Subcutaneous abdominal adipose tissue (tissue), 5 donors: Measurements from ENCODE around the gene FOXD4L6.
"Not testable (repeated sequence)": the region's sequence is repeated elsewhere in the genome, so short reads cannot be mapped to it uniquely, and the experiment has no call there.

Experiments
- H3K27ac ChIP-seq: one replicate; pipeline ENCODE4 v1.7.0; 2013; ENCODE audit warnings: low read depth, mild to moderate bottlenecking, inconsistent platforms, low read length, moderate library complexity
- H3K27me3 ChIP-seq, 5 donors: one replicate each; pipeline ENCODE4 v1.7.0; 2013; ENCODE audit warnings: low read length in 5 of 5, inconsistent platforms in 1 of 5; ENCODE audit not compliant: control insufficient read depth in 5 of 5, insufficient read depth in 4 of 5
- H3K36me3 ChIP-seq, 5 donors: one replicate each; pipeline ENCODE4 v1.7.0; 2013; ENCODE audit warnings: low read length in 5 of 5; ENCODE audit not compliant: control insufficient read depth in 5 of 5, insufficient read depth in 5 of 5
- H3K4me1 ChIP-seq, 5 donors: one replicate each; pipeline ENCODE4 v1.7.0; 2013; ENCODE audit warnings: low read length in 5 of 5, mild to moderate bottlenecking in 3 of 5, moderate library complexity in 1 of 5; ENCODE audit not compliant: control insufficient read depth in 5 of 5, insufficient read depth in 5 of 5
- H3K4me3 ChIP-seq, 5 donors: one replicate each; pipeline ENCODE4 v1.7.0; 2013; ENCODE audit warnings: low read length in 5 of 5, low read depth in 1 of 5
- H3K9ac ChIP-seq, 5 donors: one replicate each; pipeline ENCODE4 v1.7.0; 2013; ENCODE audit warnings: low read length in 5 of 5, mild to moderate bottlenecking in 4 of 5, moderate library complexity in 3 of 5
- H3K9me3 ChIP-seq, 5 donors: one replicate each; pipeline ENCODE4 v1.7.0; 2013; ENCODE audit warnings: low read length in 5 of 5; ENCODE audit not compliant: control insufficient read depth in 5 of 5
- donor health status: healthy.
- donor health status: healthy.
- donor health status: healthy.
- donor health status: healthy.
- donor health status: healthy.

Gene FOXD4L6

DNA sequence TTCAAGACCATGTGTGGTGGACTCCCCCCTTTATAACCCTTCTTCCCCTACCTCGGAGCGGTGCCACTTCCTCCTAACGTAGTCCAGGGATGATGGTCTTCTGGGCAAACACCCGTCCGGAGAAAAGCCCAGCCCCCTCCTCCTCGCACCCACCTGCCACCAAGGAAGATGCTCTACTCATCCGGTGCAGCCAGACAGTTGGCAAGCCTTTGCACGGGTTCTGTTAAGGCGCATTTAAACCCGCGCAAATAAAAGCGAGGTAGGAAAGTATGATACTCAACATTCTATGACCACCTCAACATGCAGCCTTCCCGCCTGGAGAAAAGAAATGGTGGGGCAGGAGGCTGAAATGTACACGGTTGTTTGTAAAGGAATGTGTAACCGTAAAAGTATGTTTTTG, at the start of gene FOXD4L6:
Gene FOXD4L6 (minus strand): TSS at position 101 of the 400 bp plus-strand sequence. CDS start 298 bp downstream, outside the sequence.
- not testable (repeated sequence) for H3K9ac ChIP-seq, H3K4me3 ChIP-seq, H3K36me3 ChIP-seq, H3K9me3 ChIP-seq, H3K4me1 ChIP-seq, H3K27me3 ChIP-seq, H3K27ac ChIP-seq

DNA sequence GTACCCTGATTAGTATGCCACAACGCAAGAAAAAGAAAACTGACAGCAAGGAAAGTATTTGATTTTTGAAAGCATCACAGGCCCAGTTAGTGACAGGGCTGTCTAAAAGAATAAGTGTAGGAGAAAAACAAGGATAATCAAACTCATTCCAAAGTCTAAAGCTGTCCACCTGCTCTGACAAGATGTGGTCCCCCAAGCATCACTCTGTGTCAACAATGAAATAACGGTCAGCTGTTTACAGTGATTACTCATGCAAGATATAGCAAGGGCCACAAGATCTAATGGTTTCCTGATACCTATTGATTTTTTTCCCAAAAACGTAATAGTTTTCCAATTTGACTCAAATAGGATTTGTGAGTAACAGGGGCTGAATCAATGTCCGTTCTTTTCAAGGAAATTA, 46.5 kb upstream of the FOXD4L6 start:
- H3K27ac ChIP-seq, H3K9ac ChIP-seq, H3K36me3 ChIP-seq, H3K9me3 ChIP-seq, H3K4me3 ChIP-seq, H3K27me3 ChIP-seq, H3K4me1 ChIP-seq: not testable (repeated sequence)

DNA sequence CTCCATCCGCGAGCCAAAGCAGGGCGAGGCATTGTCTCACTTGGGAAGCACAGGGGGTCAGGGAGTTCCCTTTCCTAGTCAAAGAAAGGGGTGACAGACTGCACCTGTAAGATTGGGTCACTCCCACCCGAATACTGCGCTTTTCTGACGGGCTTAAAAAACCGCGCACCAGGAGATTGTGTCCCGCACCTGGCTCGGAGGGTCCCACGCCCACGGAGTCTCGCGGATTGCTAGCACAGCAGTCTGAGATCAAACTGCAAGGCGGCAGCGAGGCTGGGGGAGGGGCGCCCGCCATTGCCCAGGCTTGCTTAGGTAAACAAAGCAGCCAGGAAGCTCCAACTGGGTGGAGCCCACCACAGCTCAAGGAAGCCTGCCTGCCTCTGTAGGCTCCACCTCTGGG, 21.6 kb upstream of the FOXD4L6 start:
- H3K4me3 ChIP-seq, H3K9ac ChIP-seq, H3K27me3 ChIP-seq, H3K36me3 ChIP-seq, H3K4me1 ChIP-seq, H3K9me3 ChIP-seq, H3K27ac ChIP-seq: not testable (repeated sequence)

DNA sequence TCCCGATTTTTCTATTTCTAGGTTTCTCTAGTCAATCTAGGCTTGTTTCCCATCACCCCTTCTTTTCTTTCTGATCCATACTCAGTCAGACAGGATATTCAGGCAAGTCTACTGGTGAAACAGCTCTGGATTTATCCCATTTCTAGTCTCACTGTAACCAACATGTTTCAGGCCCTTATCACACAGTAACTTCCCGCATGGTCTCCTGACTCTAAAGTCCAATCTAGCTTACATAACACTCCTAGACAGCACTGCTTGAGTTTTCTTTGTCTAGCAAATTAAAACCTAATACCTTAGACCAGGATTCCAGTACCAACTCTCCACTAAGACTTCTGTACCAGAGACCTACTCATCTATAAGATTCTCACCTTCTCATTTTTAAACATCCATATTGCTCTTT, 13.4 kb upstream of the FOXD4L6 start:
- not testable (repeated sequence) for H3K36me3 ChIP-seq, H3K27ac ChIP-seq, H3K4me1 ChIP-seq, H3K4me3 ChIP-seq, H3K9me3 ChIP-seq, H3K27me3 ChIP-seq, H3K9ac ChIP-seq

DNA sequence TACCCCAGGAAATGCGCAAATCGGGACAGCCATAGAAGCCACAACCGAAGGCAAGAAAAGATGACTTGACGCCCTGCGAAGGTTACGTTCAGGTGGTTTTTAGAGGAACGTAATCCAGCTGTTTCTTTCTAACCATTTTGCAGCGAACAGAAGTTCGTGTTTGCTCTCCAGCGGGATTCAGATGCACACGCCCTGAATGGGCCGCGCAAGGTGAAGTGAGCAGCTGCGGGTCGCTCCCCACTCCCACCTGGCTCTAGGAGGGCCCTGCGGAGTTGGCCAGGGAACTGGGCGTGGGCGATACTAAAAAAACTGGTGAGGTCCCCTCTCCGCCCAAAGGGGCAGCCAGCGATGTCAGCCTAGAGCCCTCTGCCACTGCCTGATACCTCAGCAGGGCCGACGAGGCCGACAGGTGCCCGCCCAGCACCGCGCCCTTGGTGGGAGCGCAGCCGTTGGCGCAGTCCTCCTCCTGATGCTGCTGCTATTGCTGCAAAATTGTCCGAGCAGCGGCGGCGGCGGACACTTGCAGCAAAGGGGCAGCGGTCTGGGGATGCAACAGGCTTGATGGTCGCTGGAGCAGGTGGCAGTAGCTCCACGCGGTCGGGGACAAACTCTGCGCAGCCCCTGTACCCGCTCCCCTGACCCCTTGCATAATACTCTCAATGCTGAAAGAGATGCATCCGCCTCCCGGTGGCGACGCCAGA, 1.6 kb downstream of the FOXD4L6 start:
- not testable (repeated sequence) for H3K4me1 ChIP-seq, H3K27me3 ChIP-seq, H3K27ac ChIP-seq, H3K9me3 ChIP-seq, H3K9ac ChIP-seq, H3K36me3 ChIP-seq, H3K4me3 ChIP-seq

DNA sequence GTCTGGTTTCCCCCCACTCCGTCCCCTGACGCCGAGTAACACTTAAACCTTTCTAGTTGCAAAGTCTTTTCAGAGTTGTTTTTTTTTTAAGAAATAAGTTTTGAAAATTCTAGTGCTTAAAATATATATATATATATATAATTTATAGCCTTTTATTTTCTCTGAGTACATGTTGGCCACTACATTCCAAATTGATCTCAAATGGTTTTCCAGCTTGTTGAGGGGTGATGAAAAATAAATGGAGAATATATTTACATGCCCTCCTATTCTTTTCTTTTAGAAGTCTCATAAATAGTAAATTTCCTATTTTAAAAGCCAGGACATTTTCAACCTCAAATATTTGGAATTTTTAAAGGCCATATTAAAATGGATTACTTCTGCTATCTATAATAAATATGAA, 2.5 kb downstream of the FOXD4L6 start:
- H3K36me3 ChIP-seq, H3K9ac ChIP-seq, H3K27me3 ChIP-seq, H3K9me3 ChIP-seq, H3K4me3 ChIP-seq, H3K27ac ChIP-seq, H3K4me1 ChIP-seq: not testable (repeated sequence)

DNA sequence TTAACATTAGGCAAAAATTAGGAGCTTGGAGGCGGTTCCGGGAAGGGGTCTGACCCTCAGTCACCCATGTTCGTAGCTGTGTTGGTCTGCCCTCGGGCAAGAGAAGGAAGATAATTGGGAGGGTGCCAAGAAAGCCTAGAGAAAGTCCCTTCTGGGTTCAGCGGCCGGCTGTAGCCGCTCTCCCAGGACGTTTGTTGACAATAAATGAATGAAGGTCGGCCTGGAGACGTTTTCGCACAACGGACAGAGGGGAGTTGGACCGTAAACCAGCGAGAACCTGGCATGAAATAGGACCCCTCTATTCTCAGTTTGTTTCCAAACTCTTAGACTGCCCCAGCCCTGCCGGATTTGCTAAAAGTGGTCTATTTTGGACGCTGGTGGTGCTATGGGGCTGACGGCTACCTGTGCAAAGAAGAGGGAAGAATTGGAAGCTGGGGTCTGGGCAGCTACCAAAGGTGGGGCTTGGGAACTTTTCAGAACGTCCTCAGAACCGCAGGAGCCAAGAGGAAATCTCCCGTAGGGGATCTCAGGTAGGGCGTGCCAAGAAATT, 3.3 kb downstream of the FOXD4L6 start:
- H3K9me3 ChIP-seq, H3K9ac ChIP-seq, H3K27ac ChIP-seq, H3K4me1 ChIP-seq, H3K36me3 ChIP-seq, H3K4me3 ChIP-seq, H3K27me3 ChIP-seq: not testable (repeated sequence)

DNA sequence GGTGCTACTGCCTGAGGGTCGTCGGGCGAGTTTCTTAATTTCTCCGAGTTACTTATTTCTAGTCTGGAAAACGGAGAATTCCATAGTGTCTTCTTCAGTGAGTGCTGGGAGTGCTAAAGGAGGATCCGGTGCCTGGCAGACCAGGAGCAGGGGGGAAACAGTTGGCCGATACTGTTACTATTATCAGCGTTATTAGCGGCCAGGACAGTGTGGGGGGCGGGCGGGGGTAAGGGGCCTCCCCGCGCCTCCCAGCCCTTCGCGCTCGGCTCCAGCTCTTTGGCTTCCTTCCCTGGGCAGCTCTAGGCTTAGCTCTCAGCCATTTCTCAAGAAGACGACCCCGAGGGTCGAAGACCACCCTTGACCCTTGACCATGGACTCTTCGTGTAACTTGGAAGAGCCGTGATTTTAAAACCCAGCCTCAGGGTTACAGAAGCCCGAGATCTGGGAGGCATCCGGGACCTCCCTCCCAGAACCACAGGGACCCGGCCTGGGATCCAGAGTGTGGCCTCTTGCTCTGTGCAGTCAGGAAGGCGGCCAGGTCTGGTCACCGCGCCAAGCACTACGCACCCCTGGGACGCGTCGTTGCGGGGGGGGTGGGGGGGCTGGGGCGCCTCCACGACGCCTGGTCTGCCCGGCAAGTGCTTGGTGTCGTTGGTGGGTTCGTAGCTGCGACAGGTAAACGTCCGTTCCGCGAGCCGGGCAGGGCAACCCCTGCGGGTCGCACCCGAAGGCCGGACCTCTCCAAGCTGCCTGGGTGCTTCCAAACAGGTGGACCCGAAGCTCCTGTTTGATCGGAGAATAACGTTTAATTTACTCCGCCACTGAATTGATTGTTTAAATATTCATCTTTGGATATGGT, 4.0 kb downstream of the FOXD4L6 start:
- H3K9ac ChIP-seq, H3K4me1 ChIP-seq, H3K36me3 ChIP-seq, H3K27ac ChIP-seq, H3K27me3 ChIP-seq, H3K9me3 ChIP-seq, H3K4me3 ChIP-seq: not testable (repeated sequence)

DNA sequence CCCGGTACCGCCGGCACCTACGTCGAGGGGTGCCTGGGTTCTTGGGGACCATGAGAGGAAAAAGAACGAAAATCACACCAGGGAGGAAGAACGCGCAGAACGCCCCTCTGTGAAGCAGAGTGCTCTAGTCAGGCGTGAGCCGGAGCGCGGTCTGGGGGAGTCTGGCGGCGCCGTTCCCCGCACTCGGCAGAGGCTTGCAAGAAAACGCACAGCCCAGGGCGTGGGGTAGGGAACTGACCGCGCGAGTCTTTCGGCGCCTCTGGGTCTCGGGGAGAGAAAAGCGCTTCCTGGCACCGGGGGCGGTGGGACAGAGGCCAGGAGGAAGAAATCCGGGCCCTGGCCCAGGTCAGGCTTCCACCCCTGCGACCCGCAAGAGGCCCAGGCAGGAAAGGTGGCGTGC, 4.7 kb downstream of the FOXD4L6 start:
- H3K27me3 ChIP-seq, H3K36me3 ChIP-seq, H3K9me3 ChIP-seq, H3K27ac ChIP-seq, H3K4me1 ChIP-seq, H3K4me3 ChIP-seq, H3K9ac ChIP-seq: not testable (repeated sequence)

DNA sequence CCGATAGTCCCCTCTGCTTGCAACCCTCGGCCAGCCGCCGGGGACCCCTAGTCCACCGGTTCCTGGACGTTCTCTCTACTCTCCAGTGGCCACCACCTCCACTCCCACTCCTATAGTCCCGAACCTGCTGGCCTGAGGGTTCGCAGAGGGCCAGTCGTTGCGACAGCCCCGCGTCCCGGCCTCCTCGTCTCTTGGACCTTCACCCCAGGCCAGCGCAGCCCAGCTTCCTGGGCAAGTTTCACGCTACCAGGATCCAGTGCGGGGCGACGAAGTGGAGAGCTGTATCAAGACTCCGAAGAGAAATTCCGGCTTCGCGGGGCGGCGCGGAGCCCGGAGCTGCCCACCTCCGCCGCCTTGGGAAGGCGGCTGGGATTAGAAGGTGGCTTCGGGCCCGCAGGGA, 5.1 kb downstream of the FOXD4L6 start:
- not testable (repeated sequence) for H3K9ac ChIP-seq, H3K4me1 ChIP-seq, H3K27ac ChIP-seq, H3K4me3 ChIP-seq, H3K9me3 ChIP-seq, H3K27me3 ChIP-seq, H3K36me3 ChIP-seq
